Left lung (tissue), 10 donors: ENCODE data around the gene SOD2. TPM values are rescaled to one million over a fixed set of nuclear protein-coding genes. Genes with fewer than 3 reads are reported as not detected.

Experiments used
- ATAC-seq: fragments of 200-7000 bp; cut with Tn5 transposase; one replicate; pipeline ENCODE4 v1.9.1; 2020; ENCODE audit warnings: moderate library complexity
- DNase-seq, 4 donors: peaks; one replicate each; pipeline ENCODE4 v3.0.0-alpha.2; 2013 to 2020
- H3K27ac ChIP-seq, 2 donors: fragments of 200-600 bp; sonication (generic) in 1 of 2; one replicate each; pipeline versions ENCODE4 v1.5.0 to v1.8.0; 2020 to 2021
- H3K27me3 ChIP-seq, 2 donors: fragments of 200-600 bp; sonication (generic) in 1 of 2; one replicate each; pipeline versions ENCODE4 v1.5.0 to v1.8.0; 2020 to 2021
- H3K36me3 ChIP-seq, 2 donors: fragments of 200-600 bp; sonication (generic) in 1 of 2; one replicate each; pipeline versions ENCODE4 v1.5.0 to v1.8.0; 2020 to 2021
- H3K4me1 ChIP-seq, 2 donors: fragments of 200-600 bp; one replicate each; pipeline ENCODE4 v1.8.0; 2021
- H3K4me3 ChIP-seq, 2 donors: fragments of 200-600 bp; sonication (generic) in 1 of 2; one replicate each; pipeline versions ENCODE4 v1.5.0 to v1.8.0; 2020 to 2021; ENCODE audit warnings: mild to moderate bottlenecking in 1 of 2
- H3K9me3 ChIP-seq, 2 donors: fragments of 200-600 bp; sonication (generic) in 1 of 2; one replicate each; pipeline versions ENCODE4 v1.5.0 to v1.8.0; 2020 to 2021
- CTCF ChIP-seq, 2 donors: fragments of 200-600 bp; sonication (generic) in 1 of 2; IDR thresholded peaks; one replicate each; pipeline versions ENCODE4 v1.5.0 to v1.8.0; 2021; ENCODE audit warnings: antibody characterized with exemption in 2 of 2
- intact Hi-C, 2 donors: fragments of 100-400 bp; cut with DNase I; formaldehyde crosslinking; loops; one replicate each; pipeline versions ENCODE4 v1.11.2 to v1.14.2; 2022
- polyA plus RNA-seq, 6 donors: library from polyadenylated mRNA; unstranded; fragments of 120-200 nt; gene quantifications; one replicate each; pipeline ENCODE4 v1.2.1, GENCODE V29; 2013; ENCODE audit not compliant: insufficient read length in 6 of 6
- total RNA-seq, 2 donors: library from RNA; stranded (reverse); fragmentation: NEBNext Ultra II Directional; extraction: Animal tissue kit (Norgen Biotek cat#: 25700); gene quantifications; one replicate each; pipeline ENCODE4 v1.2.1, GENCODE V29; 2021
- donor health status: DM: no; HTN: yes; CAD: no.
- donor health status: DM: no; HTN: no; CAD: no.

Gene SOD2
- total and polyA plus RNA-seq, 8 donors: 83.7 to 879 (median 89.6) TPM

GRCh38 chr6:159730332-159730676 is 37.3 kb upstream of the SOD2 start:
- Histone ChIP-seq H3K9me3 (no peaks in the 10 kb centered on the region), H3K4me3 (peak overlapping the region in 1 of 2 donors; percentile 94), H3K4me1 (peaks cover 5 to 78% of the 10 kb centered on the region in 2 donors), H3K27me3 (no peaks in the 10 kb centered on the region), H3K36me3 (no peaks in the 10 kb centered on the region), H3K27ac (peak overlapping the region in 1 of 2 donors; percentile 99)
- no peak for TF ChIP-seq CTCF (IDR thresholded peaks at IDR 0.05)
- intact Hi-C loops: no loop called here
- DNase-seq: no peak
- no peak for ATAC-seq

DNA sequence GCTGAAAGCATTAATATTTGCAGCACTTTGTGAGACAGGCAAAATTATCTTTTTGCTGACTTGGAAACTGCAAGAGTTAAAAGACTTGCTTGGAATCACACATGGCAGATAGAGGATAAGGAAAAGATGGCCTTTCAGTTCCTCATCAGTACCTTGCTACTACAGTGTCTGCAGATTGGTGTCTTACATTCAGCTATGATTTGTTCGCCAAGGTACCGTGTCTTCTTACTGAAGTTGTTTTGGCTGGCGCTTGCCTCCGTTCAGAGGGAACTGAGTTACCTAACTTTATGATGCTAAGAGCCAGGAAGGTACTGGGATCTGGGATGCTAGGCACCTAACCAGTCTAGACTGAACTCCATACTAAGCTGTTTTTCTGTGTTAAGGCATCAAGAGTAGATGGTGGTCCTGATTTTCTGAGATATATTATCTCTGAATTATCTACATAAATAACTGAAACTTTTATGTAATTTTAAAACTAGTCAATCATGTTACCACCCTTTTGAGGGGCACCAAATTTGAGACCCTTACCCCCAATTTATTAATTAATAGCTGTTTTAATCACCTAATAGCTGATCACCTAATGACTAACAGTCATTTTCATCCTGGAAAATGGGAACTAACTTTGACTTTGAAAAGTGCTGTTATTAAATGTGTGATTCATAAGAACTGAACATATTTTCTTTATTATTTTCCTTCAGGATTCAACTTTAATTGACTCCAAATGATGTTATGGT is 36.7 kb upstream of the SOD2 start:
- no peak for ATAC-seq
- peak overlapping the region in 1 of 2 donors; percentile 94 for H3K4me3 ChIP-seq
- no peak for DNase-seq
- no peaks in the 10 kb centered on the region for H3K9me3 ChIP-seq
- intact Hi-C loops: no loop called here
- H3K27me3 ChIP-seq: no peaks in the 10 kb centered on the region
- peak overlapping the region in 1 of 2 donors; percentile 99 for H3K27ac ChIP-seq
- no peaks in the 10 kb centered on the region for H3K36me3 ChIP-seq
- no peak for TF ChIP-seq CTCF (IDR thresholded peaks at IDR 0.05)
- peaks cover 5 to 78% of the 10 kb centered on the region in 2 donors for H3K4me1 ChIP-seq

DNA sequence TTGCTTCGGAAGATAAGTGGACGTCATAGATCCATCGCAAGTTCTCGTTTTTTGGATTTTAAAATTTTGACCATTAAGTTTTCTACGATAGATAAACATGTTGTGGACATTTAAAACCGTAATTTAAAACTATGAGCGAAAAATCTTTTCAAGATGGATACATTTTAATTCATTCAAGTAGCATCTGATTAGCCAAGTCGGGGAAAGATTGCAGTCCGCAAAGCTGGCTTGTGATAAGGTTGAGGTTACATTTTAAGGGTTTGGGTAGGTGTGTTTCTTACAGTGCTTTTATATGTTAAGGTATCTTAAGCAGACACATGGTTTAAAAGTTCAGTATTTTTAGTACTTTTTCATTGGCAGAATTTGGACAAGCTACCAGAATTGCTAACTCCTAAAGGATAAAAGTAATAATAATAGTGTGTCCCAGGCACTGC is 35.5 kb upstream of the SOD2 start:
- Histone ChIP-seq H3K27ac (peak overlapping the region; percentile 99), H3K27me3 (no peaks in the 10 kb centered on the region), H3K36me3 (no peaks in the 10 kb centered on the region), H3K4me1 (peaks cover 5 to 75% of the 10 kb centered on the region in 2 donors), H3K4me3 (peak overlapping the region; percentile 87 to 94), H3K9me3 (no peaks in the 10 kb centered on the region)
- ATAC-seq: no peak
- TF ChIP-seq CTCF (IDR thresholded peaks at IDR 0.05): no peak
- intact Hi-C loops: no loop called here
- DNase-seq: no peak

GRCh38 chr6:159727717-159728445 is 34.8 kb upstream of the SOD2 start:
- DNase-seq: peak in 2 of 4 donors; percentile 56 to 79
- peak; percentile 44 for ATAC-seq
- H3K9me3 ChIP-seq: no peaks in the 10 kb centered on the region
- TF ChIP-seq CTCF (IDR thresholded peaks at IDR 0.05): no peak
- H3K36me3 ChIP-seq: no peaks in the 10 kb centered on the region
- no peaks in the 10 kb centered on the region for H3K27me3 ChIP-seq
- H3K4me3 ChIP-seq: peak overlapping the region; percentile 87 to 94
- intact Hi-C loops: no loop called here
- H3K4me1 ChIP-seq: peaks cover 5 to 70% of the 10 kb centered on the region in 2 donors
- peak overlapping the region; percentile 99 for H3K27ac ChIP-seq
